ENCODE results near the gene HPCAL1. TPM values are rescaled to one million over a fixed set of nuclear protein-coding genes. Genes with fewer than 3 reads are reported as not detected.
"Not testable (repeated sequence)": the region's sequence is repeated elsewhere in the genome, so short reads cannot be mapped to it uniquely, and the experiment has no call there.

Gene HPCAL1
- polyA plus RNA-seq, 1 donor from 2014 or later, result 63.4 TPM

- H4K20me1 ChIP-seq (ENCODE audit: insufficient read depth), result no peaks in the 10 kb centered on the region
- no peak overlapping the region for H3K4me2 ChIP-seq (ENCODE audit: low read length)
- H3K4me3 ChIP-seq (ENCODE audit: low read length), result no peak overlapping the region
- H3K9ac ChIP-seq (ENCODE audit: low read length), result no peak overlapping the region
- no peak overlapping the region for H3K27ac ChIP-seq (ENCODE audit: low read length)
- no peaks in the 10 kb centered on the region for H3K27me3 ChIP-seq (ENCODE audit: insufficient read depth, low read depth, low read length)
- no peak for TF ChIP-seq RAD21 (conservative IDR thresholded peaks at IDR 0.05)
- no peak for TF ChIP-seq EP300 (conservative IDR thresholded peaks at IDR 0.05; ENCODE audit: poor library complexity, severe bottlenecking)
- TF ChIP-seq MXI1 (conservative IDR thresholded peaks at IDR 0.05; ENCODE audit: poor library complexity, severe bottlenecking), result no peak
- TF ChIP-seq TAF1 (IDR thresholded peaks at IDR 0.05; ENCODE audit: low read depth), result no peak
- no peak for TF ChIP-seq POLR2AphosphoS5 (IDR thresholded peaks at IDR 0.05)
- TF ChIP-seq EZH2 (IDR thresholded peaks at IDR 0.05; ENCODE audit: borderline replicate concordance, insufficient read depth, low read length, poor library complexity, severe bottlenecking), result no peak
- no peak for TF ChIP-seq SMC3 (conservative IDR thresholded peaks at IDR 0.05; ENCODE audit: poor library complexity)
- no peak for TF ChIP-seq REST (IDR thresholded peaks at IDR 0.05; ENCODE audit: borderline replicate concordance)
- no peak for TF ChIP-seq CTCF (IDR thresholded peaks at IDR 0.05; ENCODE audit: poor library complexity, severe bottlenecking)
- H3F3A ChIP-seq (ENCODE audit: insufficient read depth, low read length, poor library complexity, severe bottlenecking), result no peaks in the 10 kb centered on the region
- no peaks in the 10 kb centered on the region for H3K79me2 ChIP-seq (replicated peaks; ENCODE audit: insufficient read depth, low read length)
- no peak overlapping the region for H2AFZ ChIP-seq (ENCODE audit: low read depth, low read length)
- no peaks in the 10 kb centered on the region for H3K9me2 ChIP-seq (ENCODE audit: insufficient read depth, low read length)
- peaks cover 5% of the 10 kb centered on the region for H3K9me3 ChIP-seq (ENCODE audit: low read length)
- H3K36me3 ChIP-seq (ENCODE audit: insufficient read depth, low read length), result no peaks in the 10 kb centered on the region
Measured at GRCh38 chr2:10297959-10298531, 4.7 kb upstream of the HPCAL1 start.

- not testable (repeated sequence) for H3K4me3 ChIP-seq (ENCODE audit: low read length); H3K79me2 ChIP-seq (replicated peaks; ENCODE audit: insufficient read depth, low read length); H3K27me3 ChIP-seq (ENCODE audit: insufficient read depth, low read depth, low read length); H3K36me3 ChIP-seq (ENCODE audit: insufficient read depth, low read length); H3K9ac ChIP-seq (ENCODE audit: low read length); H3K9me3 ChIP-seq (ENCODE audit: low read length); H3K4me2 ChIP-seq (ENCODE audit: low read length); H3K27ac ChIP-seq (ENCODE audit: low read length); H3F3A ChIP-seq (ENCODE audit: insufficient read depth, low read length, poor library complexity, severe bottlenecking); H3K9me2 ChIP-seq (ENCODE audit: insufficient read depth, low read length); H2AFZ ChIP-seq (ENCODE audit: low read depth, low read length); H4K20me1 ChIP-seq (ENCODE audit: insufficient read depth)
Measured at GRCh38 chr2:10298777-10299176, 3.9 kb upstream of the HPCAL1 start.
